ENCODE measurements around the gene NEK11. TPM values are rescaled to one million over a fixed set of nuclear protein-coding genes. Genes with fewer than 3 reads are reported as not detected.

The NEK11 gene
- total and polyA plus RNA-seq, 4 donors = 2.4 to 14.5 (median 4.5) TPM

DNA sequence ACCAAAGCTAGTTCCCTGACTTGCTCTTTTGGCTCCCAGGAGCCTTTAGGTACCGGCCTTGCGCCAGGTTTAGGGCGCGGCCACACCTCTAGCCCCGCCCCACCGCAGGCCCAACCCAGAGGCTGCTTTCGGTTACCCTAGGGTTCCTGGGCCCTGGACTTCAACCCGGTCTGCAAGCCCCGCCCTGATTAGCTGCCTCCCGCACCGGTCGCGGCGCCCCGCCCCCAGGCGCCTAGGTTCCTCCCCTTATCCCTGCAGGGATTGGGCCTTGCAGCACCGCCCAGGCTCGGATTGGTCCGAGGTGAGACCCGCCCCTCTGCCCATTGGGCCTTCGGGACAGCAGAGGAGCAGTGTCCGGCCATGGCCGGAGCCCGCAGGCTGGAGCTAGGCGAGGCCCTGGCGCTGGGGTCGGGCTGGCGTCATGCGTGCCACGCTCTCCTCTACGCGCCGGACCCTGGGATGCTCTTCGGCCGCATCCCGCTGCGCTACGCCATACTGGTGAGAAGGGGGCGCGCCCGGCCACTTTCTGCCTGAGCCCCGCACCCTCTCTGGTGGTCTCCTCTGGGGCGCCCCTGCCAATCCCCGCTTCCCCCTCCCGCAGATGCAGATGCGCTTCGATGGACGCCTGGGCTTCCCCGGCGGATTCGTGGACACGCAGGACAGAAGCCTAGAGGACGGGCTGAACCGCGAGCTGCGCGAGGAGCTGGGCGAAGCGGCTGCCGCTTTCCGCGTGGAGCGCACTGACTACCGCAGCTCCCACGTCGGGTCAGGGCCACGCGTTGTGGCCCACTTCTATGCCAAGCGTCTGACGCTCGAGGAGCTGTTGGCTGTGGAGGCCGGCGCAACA, 355.0 kb downstream of the NEK11 start, which contains the start of gene NUDT16:
Gene NUDT16 (plus strand): TSS at position 330 of the 847 bp plus-strand sequence. CDS start 31 bp downstream, at position 361.
- ATAC-seq (ENCODE audit: low FRiP score) (peak; percentile 99), DNase-seq (peak; percentile 100)
- H3K9me3 ChIP-seq (ENCODE audit: control insufficient read depth, low read length) = no peaks in the 10 kb centered on the region
- no peaks in the 10 kb centered on the region for H3K27me3 ChIP-seq (ENCODE audit: control insufficient read depth in 1 of 2, insufficient read depth in 2 of 2, low read length in 1 of 2)
- intact Hi-C loops (cut with DNase I) = loop anchor here (2.0 to 10.0 kb wide), 3 partner anchors 19 to 121 kb away; partner anchors contain the start of gene MRPL3 (in 1 of the 2)
- H3K27ac ChIP-seq (ENCODE audit: low read depth in 1 of 2, low read length in 2 of 2) = peak within 1 kb of the TSS; percentile 24 to 66
- WGBS, 2 donors = 0 to 1% methylated on average over 69 to 73 of the region's 73 CpGs
- peak within 1 kb of the TSS; percentile 66 to 73 for H3K4me3 ChIP-seq (ENCODE audit: low read length in 2 of 2)
- H3K36me3 ChIP-seq (ENCODE audit: control insufficient read depth in 1 of 2, insufficient read depth in 2 of 2, low read length in 1 of 2) = peaks cover 0 to 2% of the 10 kb centered on the region in 2 donors
- peaks cover 7 to 8% of the 10 kb centered on the region in 2 donors for H3K4me1 ChIP-seq (ENCODE audit: control insufficient read depth in 1 of 2, insufficient read depth in 2 of 2, low read length in 2 of 2)

DNA sequence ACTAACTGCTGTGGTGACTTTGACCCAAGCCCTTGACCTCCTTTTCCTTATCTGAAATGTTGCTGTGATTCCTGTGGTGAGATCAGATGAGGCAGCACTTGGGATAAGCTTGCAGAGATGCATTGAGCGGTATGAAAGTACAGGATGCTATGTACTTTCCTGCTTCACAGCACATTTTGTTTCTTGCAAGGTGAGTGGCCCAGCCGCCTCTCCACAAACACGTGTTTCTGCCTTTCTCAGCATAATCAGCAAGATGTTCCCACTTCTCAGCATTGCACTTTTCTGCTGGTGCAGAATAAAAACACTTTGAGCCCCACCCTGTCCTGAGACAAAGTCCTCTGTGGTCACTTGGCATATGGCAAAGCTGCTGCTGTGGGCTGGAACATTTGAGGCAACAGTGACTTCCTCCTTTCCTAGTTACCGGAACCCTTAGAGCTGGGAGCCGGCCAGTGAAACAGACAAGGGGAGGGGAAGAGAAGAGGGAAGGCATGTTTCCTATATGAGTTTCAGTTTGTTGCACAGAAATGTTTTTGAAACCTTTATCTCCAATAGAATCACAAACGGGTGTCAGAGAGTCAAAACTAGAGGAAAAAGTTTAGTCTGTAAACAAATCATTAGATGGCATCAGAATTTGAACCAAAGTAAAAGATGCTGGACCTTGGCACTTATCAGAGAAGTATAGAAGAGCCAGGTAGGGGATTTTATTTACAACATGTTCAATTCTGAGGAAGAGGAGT, 359.9 kb downstream of the NEK11 start:
- WGBS, 2 donors = 58 to 65% methylated on average over 6 of the region's 6 CpGs
- ATAC-seq (ENCODE audit: low FRiP score) (peak; percentile 36), DNase-seq (peak in 1 of 2 donors; percentile 88)
- Histone ChIP-seq H3K27me3 (ENCODE audit: control insufficient read depth in 1 of 2, insufficient read depth in 2 of 2, low read length in 1 of 2) (no peaks in the 10 kb centered on the region), H3K27ac (ENCODE audit: low read depth in 1 of 2, low read length in 2 of 2) (no peak overlapping the region), H3K4me1 (ENCODE audit: control insufficient read depth in 1 of 2, insufficient read depth in 2 of 2, low read length in 2 of 2) (peaks cover 0 to 8% of the 10 kb centered on the region in 2 donors), H3K4me3 (ENCODE audit: low read length in 2 of 2) (no peak overlapping the region), H3K9me3 (ENCODE audit: control insufficient read depth, low read length) (no peaks in the 10 kb centered on the region), H3K36me3 (ENCODE audit: control insufficient read depth in 1 of 2, insufficient read depth in 2 of 2, low read length in 1 of 2) (peaks cover 0 to 2% of the 10 kb centered on the region in 2 donors)
- intact Hi-C loops (cut with DNase I) = loop anchor here in 1 of 2 donors (10.0 kb wide), 1 partner anchor 108 kb away; no protein-coding TSS in a partner anchor

DNA sequence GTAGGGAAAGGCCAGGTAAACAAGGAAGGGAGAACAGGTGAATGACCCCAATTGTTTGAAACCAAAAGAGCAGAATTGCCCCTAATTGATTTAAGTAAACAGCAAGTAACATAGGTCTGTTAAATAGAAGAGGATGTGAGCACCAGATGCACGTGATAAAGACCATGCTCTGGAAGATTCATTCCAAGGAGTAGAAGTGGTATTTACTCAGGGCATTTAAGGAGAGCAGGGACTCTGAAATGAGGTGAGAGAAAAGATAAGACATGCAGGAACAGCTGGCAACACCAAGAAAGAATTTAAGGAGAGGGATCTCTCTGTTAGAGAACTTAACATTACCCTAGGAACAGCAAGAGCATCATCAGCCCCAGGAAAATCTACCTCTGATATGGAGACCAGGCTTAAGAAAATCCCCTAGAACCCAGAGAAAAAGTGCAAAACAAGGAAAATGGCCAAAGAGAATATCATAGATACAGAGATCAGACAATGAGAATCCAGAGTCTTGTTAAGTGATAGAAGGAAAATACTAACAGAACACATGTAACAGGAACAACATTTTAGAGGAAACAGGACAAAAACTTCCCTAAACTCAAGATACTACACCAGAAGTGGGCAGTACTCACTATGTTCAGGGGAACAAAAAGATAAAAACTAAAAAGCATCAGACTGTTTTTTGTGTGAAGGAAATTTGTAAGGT, 361.3 kb downstream of the NEK11 start:
- Histone ChIP-seq H3K27me3 (ENCODE audit: control insufficient read depth in 1 of 2, insufficient read depth in 2 of 2, low read length in 1 of 2) (no peaks in the 10 kb centered on the region), H3K9me3 (ENCODE audit: control insufficient read depth, low read length) (no peaks in the 10 kb centered on the region), H3K4me3 (ENCODE audit: low read length in 2 of 2) (no peak overlapping the region), H3K4me1 (ENCODE audit: control insufficient read depth in 1 of 2, insufficient read depth in 2 of 2, low read length in 2 of 2) (peaks cover 0 to 7% of the 10 kb centered on the region in 2 donors), H3K36me3 (ENCODE audit: control insufficient read depth in 1 of 2, insufficient read depth in 2 of 2, low read length in 1 of 2) (peaks cover 0 to 2% of the 10 kb centered on the region in 2 donors), H3K27ac (ENCODE audit: low read depth in 1 of 2, low read length in 2 of 2) (no peak overlapping the region)
- no peak for ATAC-seq (ENCODE audit: low FRiP score)
- no peak for DNase-seq
- intact Hi-C loops (cut with DNase I) = loop anchor here in 1 of 2 donors (10.0 kb wide), 1 partner anchor 107 kb away; no protein-coding TSS in a partner anchor
- WGBS, 2 donors = 44 to 45% methylated on average over 1 of the region's 1 CpG

DNA sequence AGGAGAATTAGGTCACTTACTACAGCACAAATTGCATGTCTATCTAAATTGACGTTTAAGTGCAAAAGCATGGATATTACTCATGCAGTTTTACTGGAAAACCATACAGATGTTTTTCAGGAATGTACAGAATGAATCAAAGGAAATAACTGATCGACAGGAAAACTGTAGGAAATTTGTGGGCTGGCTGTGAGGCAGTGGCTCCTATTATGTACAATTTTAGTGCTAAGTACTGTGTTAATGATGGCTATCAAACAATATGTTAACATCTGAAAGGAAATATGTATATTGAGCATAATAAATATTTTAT, 361.8 kb downstream of the NEK11 start:
- no peak overlapping the region for H3K27ac ChIP-seq (ENCODE audit: low read depth in 1 of 2, low read length in 2 of 2)
- H3K36me3 ChIP-seq (ENCODE audit: control insufficient read depth in 1 of 2, insufficient read depth in 2 of 2, low read length in 1 of 2) = peaks cover 0 to 1% of the 10 kb centered on the region in 2 donors
- 61 to 71% methylated on average over 2 of the region's 2 CpGs for WGBS, 2 donors
- no peak overlapping the region for H3K4me3 ChIP-seq (ENCODE audit: low read length in 2 of 2)
- H3K4me1 ChIP-seq (ENCODE audit: control insufficient read depth in 1 of 2, insufficient read depth in 2 of 2, low read length in 2 of 2) = peaks cover 0 to 5% of the 10 kb centered on the region in 2 donors
- no peaks in the 10 kb centered on the region for H3K9me3 ChIP-seq (ENCODE audit: control insufficient read depth, low read length)
- H3K27me3 ChIP-seq (ENCODE audit: control insufficient read depth in 1 of 2, insufficient read depth in 2 of 2, low read length in 1 of 2) = no peaks in the 10 kb centered on the region
- DNase-seq (no peak), ATAC-seq (ENCODE audit: low FRiP score) (no peak)
- intact Hi-C loops (cut with DNase I) = loop anchor here in 1 of 2 donors (10.0 kb wide), 1 partner anchor 106 kb away; no protein-coding TSS in a partner anchor

DNA sequence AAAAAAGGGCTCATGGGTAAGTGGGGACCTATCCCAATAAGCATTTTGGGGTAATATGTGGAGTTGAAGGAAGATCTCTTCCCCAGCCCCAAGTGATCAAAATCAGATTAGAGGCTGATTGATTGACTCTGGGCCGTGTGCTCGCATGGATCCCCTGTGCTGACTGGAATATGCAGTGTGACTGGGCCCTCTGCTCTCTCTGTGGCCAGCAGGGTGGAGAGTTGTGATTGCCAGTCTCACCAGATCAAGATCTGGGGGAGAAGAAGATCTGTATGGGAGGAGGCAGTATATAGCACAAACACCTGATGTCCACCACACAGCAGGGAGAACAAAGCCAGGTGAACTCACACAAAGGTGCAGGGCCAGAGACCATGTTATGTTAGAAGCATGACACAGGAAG, 363.7 kb downstream of the NEK11 start:
- no peaks in the 10 kb centered on the region for H3K36me3 ChIP-seq (ENCODE audit: control insufficient read depth in 1 of 2, insufficient read depth in 2 of 2, low read length in 1 of 2)
- peaks cover 0 to 5% of the 10 kb centered on the region in 2 donors for H3K4me1 ChIP-seq (ENCODE audit: control insufficient read depth in 1 of 2, insufficient read depth in 2 of 2, low read length in 2 of 2)
- no peak overlapping the region for H3K4me3 ChIP-seq (ENCODE audit: low read length in 2 of 2)
- no peak overlapping the region for H3K27ac ChIP-seq (ENCODE audit: low read depth in 1 of 2, low read length in 2 of 2)
- intact Hi-C loops (cut with DNase I) = no loop called here
- H3K9me3 ChIP-seq (ENCODE audit: control insufficient read depth, low read length) = no peaks in the 10 kb centered on the region
- DNase-seq (no peak), ATAC-seq (ENCODE audit: low FRiP score) (no peak)
- WGBS, 2 donors = 79 to 80% methylated on average over 2 of the region's 2 CpGs
- H3K27me3 ChIP-seq (ENCODE audit: control insufficient read depth in 1 of 2, insufficient read depth in 2 of 2, low read length in 1 of 2) = no peaks in the 10 kb centered on the region

DNA sequence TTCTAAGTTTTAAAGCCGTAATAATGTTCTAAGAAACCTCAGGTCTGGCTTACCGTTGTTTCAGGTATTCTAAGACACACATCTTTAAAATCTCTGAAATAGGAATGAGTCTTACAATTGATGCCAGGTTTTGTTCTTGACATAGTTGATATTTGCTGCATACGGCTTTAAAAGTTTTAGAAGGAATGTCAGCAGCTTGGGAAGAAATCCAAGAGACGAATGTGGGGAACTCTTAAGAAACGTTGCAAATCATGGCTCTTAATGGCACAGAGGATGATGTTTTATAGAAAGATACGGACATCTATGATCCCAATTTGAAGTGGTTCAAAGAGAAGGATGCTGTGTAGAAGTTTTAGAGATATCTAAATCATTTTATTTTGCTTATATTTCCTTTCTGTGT, 366.4 kb downstream of the NEK11 start:
- H3K27ac ChIP-seq (ENCODE audit: low read depth in 1 of 2, low read length in 2 of 2) = no peak overlapping the region
- H3K4me1 ChIP-seq (ENCODE audit: control insufficient read depth in 1 of 2, insufficient read depth in 2 of 2, low read length in 2 of 2) = no peaks in the 10 kb centered on the region
- DNase-seq (no peak), ATAC-seq (ENCODE audit: low FRiP score) (no peak)
- no peaks in the 10 kb centered on the region for H3K36me3 ChIP-seq (ENCODE audit: control insufficient read depth in 1 of 2, insufficient read depth in 2 of 2, low read length in 1 of 2)
- intact Hi-C loops (cut with DNase I) = no loop called here
- H3K9me3 ChIP-seq (ENCODE audit: control insufficient read depth, low read length) = no peaks in the 10 kb centered on the region
- no peak overlapping the region for H3K4me3 ChIP-seq (ENCODE audit: low read length in 2 of 2)
- H3K27me3 ChIP-seq (ENCODE audit: control insufficient read depth in 1 of 2, insufficient read depth in 2 of 2, low read length in 1 of 2) = no peaks in the 10 kb centered on the region
- WGBS, 2 donors = 29 to 35% methylated on average over 6 of the region's 6 CpGs

DNA sequence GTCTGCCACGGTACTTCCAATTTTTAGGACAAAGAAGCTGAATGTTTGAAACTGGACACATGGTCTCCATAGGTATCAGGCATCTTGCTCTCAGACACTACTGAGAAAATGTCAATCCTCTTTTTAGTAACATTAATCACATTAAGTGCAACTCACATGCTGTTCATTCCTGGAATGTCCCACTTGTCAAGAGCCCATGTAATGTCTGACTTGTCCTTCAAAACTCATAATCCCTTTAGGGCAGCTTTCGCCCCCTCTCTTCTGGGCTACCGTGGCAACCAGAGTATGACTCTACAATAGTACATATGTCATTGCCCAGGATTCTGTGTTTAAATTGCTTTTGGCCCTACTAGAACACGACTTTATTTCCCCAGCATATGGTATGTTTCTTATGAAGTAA, 367.2 kb downstream of the NEK11 start:
- no peak for ATAC-seq (ENCODE audit: low FRiP score)
- H3K27ac ChIP-seq (ENCODE audit: low read depth in 1 of 2, low read length in 2 of 2) = no peak overlapping the region
- no peak for DNase-seq
- intact Hi-C loops (cut with DNase I) = no loop called here
- H3K36me3 ChIP-seq (ENCODE audit: control insufficient read depth in 1 of 2, insufficient read depth in 2 of 2, low read length in 1 of 2) = no peaks in the 10 kb centered on the region
- H3K27me3 ChIP-seq (ENCODE audit: control insufficient read depth in 1 of 2, insufficient read depth in 2 of 2, low read length in 1 of 2) = no peaks in the 10 kb centered on the region
- no peak overlapping the region for H3K4me3 ChIP-seq (ENCODE audit: low read length in 2 of 2)
- no peaks in the 10 kb centered on the region for H3K4me1 ChIP-seq (ENCODE audit: control insufficient read depth in 1 of 2, insufficient read depth in 2 of 2, low read length in 2 of 2)
- WGBS, 2 donors = 62 to 69% methylated on average over 4 of the region's 4 CpGs
- H3K9me3 ChIP-seq (ENCODE audit: control insufficient read depth, low read length) = no peaks in the 10 kb centered on the region

DNA sequence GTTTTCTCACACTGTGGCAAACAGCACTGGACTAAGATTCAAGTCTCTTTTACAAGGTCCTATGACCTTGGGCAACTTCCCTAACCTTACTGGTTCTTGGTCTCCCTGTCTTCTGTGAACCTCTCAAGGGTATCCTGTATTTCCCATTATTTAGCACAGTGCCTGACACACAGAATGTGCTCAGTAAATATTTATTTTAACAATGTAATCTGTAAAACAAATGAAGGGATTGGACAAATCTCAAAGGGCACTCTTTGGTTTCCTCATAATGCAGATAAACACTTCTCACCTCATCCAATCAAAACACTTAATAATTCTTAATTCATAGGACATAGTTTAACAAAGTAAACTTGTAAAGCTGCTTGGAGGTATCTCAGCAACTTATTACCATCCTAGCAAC, 367.7 kb downstream of the NEK11 start:
- DNase-seq (no peak), ATAC-seq (ENCODE audit: low FRiP score) (no peak)
- Histone ChIP-seq H3K4me3 (ENCODE audit: low read length in 2 of 2) (no peak overlapping the region), H3K9me3 (ENCODE audit: control insufficient read depth, low read length) (no peaks in the 10 kb centered on the region), H3K36me3 (ENCODE audit: control insufficient read depth in 1 of 2, insufficient read depth in 2 of 2, low read length in 1 of 2) (no peaks in the 10 kb centered on the region), H3K4me1 (ENCODE audit: control insufficient read depth in 1 of 2, insufficient read depth in 2 of 2, low read length in 2 of 2) (no peaks in the 10 kb centered on the region), H3K27ac (ENCODE audit: low read depth in 1 of 2, low read length in 2 of 2) (no peak overlapping the region), H3K27me3 (ENCODE audit: control insufficient read depth in 1 of 2, insufficient read depth in 2 of 2, low read length in 1 of 2) (no peaks in the 10 kb centered on the region)
- intact Hi-C loops (cut with DNase I) = no loop called here

Data from aorta (tissue), 5 donors.